ENCODE results near the gene EEF2K. TPM values are rescaled to one million over a fixed set of nuclear protein-coding genes. Genes with fewer than 3 reads are reported as not detected.

EEF2K gene
- total and polyA plus RNA-seq, 2 donors from 2014 or later = 2.8 to 28.1 TPM

DNA sequence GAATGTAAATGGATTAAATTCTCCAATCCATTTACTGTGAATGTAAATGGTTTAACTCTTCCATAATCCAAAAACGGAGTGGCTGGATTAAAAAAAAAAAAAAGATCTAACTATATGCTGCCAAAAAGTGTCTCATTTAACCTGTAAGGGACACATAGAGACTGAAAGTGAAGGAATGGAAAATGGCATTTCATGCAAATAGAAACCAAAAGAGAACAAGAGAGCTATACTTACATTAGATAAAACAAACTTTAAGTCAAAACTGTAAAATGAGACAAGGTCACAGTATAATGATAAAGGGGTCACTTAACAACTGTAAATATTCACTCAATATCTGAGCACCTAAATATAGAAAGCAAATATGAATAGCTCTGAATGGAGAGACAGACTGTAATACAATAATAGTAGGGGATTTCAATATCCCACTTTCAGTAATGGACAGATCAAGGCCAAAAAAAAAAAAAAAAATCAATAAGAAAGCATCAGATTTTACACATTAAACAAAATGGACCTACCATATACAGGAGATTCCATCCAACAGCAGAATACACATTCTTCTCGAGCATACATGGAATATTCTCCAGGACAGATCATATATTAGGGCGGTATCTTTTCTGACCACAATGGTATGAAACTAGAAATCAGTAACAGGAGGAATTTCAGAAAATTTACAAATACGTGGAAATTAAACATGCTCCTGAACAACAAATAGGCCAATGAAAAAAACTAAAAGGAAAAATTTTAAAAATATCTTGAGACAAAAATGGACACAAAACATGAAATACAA, 132.0 kb downstream of the EEF2K start:
- intact Hi-C loops (cut with DNase I) = no loop called here
- DNase-seq = no peak
- TF ChIP-seq, protein P1, sequence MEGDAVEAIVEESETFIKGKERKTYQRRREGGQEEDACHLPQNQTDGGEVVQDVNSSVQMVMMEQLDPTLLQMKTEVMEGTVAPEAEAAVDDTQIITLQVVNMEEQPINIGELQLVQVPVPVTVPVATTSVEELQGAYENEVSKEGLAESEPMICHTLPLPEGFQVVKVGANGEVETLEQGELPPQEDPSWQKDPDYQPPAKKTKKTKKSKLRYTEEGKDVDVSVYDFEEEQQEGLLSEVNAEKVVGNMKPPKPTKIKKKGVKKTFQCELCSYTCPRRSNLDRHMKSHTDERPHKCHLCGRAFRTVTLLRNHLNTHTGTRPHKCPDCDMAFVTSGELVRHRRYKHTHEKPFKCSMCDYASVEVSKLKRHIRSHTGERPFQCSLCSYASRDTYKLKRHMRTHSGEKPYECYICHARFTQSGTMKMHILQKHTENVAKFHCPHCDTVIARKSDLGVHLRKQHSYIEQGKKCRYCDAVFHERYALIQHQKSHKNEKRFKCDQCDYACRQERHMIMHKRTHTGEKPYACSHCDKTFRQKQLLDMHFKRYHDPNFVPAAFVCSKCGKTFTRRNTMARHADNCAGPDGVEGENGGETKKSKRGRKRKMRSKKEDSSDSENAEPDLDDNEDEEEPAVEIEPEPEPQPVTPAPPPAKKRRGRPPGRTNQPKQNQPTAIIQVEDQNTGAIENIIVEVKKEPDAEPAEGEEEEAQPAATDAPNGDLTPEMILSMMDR (IDR thresholded peaks at IDR 0.05; ENCODE audit: borderline replicate concordance, extremely low read depth, insufficient read depth) = no peak
- peaks cover 2 to 9% (median 3%) of the 10 kb centered on the region in 3 donors for H3K9me3 ChIP-seq (ENCODE audit: control insufficient read depth in 2 of 3, insufficient read depth in 1 of 3, low read length in 3 of 3)
- H3K27ac ChIP-seq (ENCODE audit: low read depth in 2 of 2, low read length in 2 of 2) = no peak overlapping the region
- peaks cover 0 to 2% (median 0%) of the 10 kb centered on the region in 3 donors for H3K4me1 ChIP-seq (ENCODE audit: control insufficient read depth in 2 of 3, insufficient read depth in 2 of 3, low read depth in 1 of 3, low read length in 3 of 3)
- no peak overlapping the region for H3K9ac ChIP-seq (ENCODE audit: low read length in 3 of 3)
- H3K27me3 ChIP-seq (ENCODE audit: control insufficient read depth, insufficient read depth, low read length) = no peaks in the 10 kb centered on the region
- H3K4me3 ChIP-seq (ENCODE audit: low read length in 3 of 3) = no peak overlapping the region
- no peak for FAIRE-seq
- H3K36me3 ChIP-seq (ENCODE audit: control insufficient read depth in 2 of 3, insufficient read depth in 3 of 3, low read length in 3 of 3) = peaks cover 2 to 26% (median 12%) of the 10 kb centered on the region in 3 donors

Other genes with a start within 250 kb of the EEF2K start
- gene PDZD9, start 205.2 kb upstream of the EEF2K start, total RNA-seq = not detected
- gene PDZD9, start 205.2 kb upstream of the EEF2K start, polyA plus RNA-seq (ENCODE audit: insufficient read depth, low read depth, low replicate concordance) = not detected
- gene MOSMO, start 198.2 kb upstream of the EEF2K start, total RNA-seq = 12.8 TPM
- 6.3 TPM for gene MOSMO, start 198.2 kb upstream of the EEF2K start, polyA plus RNA-seq (ENCODE audit: insufficient read depth, low read depth, low replicate concordance)
- gene VWA3A, start 113.7 kb upstream of the EEF2K start, total RNA-seq = 0.76 TPM
- gene VWA3A, start 113.7 kb upstream of the EEF2K start, polyA plus RNA-seq (ENCODE audit: insufficient read depth, low read depth, low replicate concordance) = 0.13 TPM
- not detected for gene SDR42E2, start 43.8 kb upstream of the EEF2K start, total RNA-seq
- not detected for gene SDR42E2, start 43.8 kb upstream of the EEF2K start, polyA plus RNA-seq (ENCODE audit: insufficient read depth, low read depth, low replicate concordance)
- gene POLR3E, start 91.1 kb downstream of the EEF2K start, total RNA-seq = 41.4 TPM
- gene POLR3E, start 91.1 kb downstream of the EEF2K start, polyA plus RNA-seq (ENCODE audit: insufficient read depth, low read depth, low replicate concordance) = 21.3 TPM
- gene CDR2, start 168.3 kb downstream of the EEF2K start, total RNA-seq = 29.6 TPM
- 14.4 TPM for gene CDR2, start 168.3 kb downstream of the EEF2K start, polyA plus RNA-seq (ENCODE audit: insufficient read depth, low read depth, low replicate concordance)

Data from kidney (tissue), 14 donors.